DMS153 (cell line): ENCODE measurements around the gene PDE7B.
"Not testable (repeated sequence)": the region's sequence is repeated elsewhere in the genome, so short reads cannot be mapped to it uniquely, and the experiment has no call there.

Experiments used
- DNase-seq: peaks from one replicate; lab custom pipeline; 2025; lab: John Stamatoyannopoulos, UW

The PDE7B gene

DNA sequence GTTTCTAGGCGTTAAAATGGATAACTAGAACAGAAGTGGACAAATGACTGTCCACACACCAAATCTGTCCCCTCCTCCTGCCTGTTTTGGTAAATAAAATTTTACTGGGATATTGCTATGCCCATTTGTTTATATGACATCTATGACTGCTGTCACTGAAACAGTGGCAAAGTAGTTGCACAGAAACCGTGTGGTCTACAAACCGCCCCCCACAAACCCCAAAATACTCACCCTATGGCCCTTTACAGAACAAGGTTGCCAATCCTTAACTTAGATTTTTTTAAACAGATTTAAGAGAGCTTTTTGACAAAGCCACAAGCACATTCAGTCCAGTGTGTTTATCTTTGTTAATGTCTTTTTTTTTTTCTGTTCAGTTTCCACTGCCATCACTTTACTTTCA lies 260.8 kb downstream of the PDE7B start:
- DNase-seq, result no peak

- peak; percentile 92 for DNase-seq
Observed at GRCh38 chr6:136113736-136114173, 262.3 kb downstream of the PDE7B start.

- peak; percentile 69 for DNase-seq
Observed at GRCh38 chr6:136114661-136115060, 263.2 kb downstream of the PDE7B start.

DNA sequence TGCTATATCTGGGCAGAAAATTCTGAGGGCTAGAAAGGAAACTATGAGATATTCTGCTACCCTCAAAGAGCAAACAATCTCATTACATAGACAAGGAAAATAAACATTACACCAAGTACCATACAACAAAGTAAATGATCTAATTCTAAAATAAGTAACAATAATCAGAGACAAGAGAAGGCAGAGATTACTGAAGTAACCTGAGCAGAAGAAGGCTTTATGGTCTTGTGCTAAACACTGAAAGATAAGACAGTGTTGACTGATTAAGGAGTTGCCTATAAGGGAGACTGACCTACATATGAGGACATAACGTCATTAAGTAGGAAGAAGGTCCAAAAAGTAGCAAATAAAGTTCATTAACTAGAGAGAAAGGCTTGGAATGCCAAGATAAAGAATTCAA lies 264.4 kb downstream of the PDE7B start:
- DNase-seq, result no peak

- DNase-seq, result no peak
Observed at GRCh38 chr6:136117081-136117480, 265.6 kb downstream of the PDE7B start.

GRCh38 chr6:136118787-136119186 lies 267.3 kb downstream of the PDE7B start:
- DNase-seq, result no peak

DNA sequence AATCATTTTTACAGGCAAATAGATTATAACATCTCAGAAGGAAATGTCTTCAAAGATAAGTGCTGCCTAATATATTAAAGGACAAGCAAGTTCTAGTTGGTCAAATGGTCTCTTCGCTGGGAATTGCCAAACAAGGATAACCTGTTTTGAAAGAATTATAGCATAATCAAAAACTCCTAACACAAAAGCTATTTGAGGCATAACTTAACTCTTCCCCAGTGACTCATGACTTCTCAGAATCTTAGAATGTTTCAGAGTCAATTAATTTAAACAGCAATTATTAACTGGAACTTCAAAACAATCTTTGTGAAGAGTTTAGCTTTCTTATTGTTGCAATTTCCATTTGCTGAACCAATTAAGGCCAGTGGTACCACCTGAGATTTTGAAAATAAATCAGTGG lies 272.0 kb downstream of the PDE7B start:
- DNase-seq, result no peak

GRCh38 chr6:136125585-136125984 lies 274.1 kb downstream of the PDE7B start:
- DNase-seq, result no peak

DNA sequence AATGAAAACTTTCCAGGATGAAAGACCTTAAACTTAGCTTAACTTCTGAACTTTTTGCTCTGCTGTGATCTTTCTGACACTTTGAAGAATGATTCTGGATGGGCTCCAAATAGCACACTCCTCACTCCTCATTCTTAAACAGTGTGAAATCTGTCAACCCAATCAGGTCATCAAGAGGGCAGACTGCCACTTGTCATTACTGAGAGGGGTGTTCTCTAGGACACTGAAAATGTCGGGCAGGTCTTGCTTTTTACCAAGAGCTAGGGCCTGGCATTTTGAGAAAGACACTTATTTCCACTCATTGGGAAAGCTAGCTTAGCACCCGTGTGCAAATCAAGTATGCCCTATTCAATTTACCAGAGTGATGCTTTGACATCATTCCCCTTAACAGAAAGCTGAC lies 276.4 kb downstream of the PDE7B start:
- DNase-seq, result no peak

DNA sequence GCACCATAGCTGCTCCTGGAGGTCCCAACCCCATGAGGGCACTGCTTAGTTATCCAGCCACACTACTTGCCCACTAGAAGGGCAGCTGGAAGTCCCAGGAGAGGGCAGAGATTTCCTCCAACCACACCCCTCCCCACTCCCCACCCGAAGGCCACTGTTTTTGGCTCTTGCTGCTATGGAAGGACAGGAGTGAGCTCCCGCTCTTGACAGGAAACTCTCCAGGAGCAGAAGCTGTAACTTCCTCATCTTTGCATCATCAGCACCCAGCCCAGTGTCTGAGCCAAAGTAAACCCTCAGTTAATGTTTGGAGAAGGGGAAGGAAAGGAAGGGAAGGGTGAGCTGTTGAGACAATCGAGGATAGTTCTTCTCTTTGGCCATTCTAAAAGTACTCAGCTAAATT lies 277.9 kb downstream of the PDE7B start:
- DNase-seq, result no peak

DNA sequence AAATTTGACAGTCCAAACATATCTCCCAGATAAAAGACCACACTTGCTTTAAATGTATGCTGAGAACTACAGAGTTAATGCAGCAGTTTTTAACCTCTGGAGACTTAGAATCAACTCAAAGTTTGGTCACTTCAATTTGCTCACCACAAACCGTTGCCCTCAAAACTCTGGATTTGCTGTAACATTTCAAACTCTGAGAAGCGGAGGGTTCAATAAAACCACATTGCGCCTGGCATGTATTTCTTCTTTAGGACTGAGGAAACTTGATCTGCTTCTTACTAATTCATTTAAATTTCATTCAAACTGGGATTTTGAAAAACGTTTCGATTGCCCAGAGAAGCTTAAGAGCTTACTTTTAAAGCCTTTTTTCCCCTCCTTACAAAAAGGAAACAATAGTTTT lies 282.8 kb downstream of the PDE7B start:
- no peak for DNase-seq

GRCh38 chr6:136134751-136135150 lies 283.2 kb downstream of the PDE7B start:
- no peak for DNase-seq

GRCh38 chr6:136136274-136136673 lies 284.8 kb downstream of the PDE7B start:
- DNase-seq, result no peak

- DNase-seq, result no peak
Observed at GRCh38 chr6:136137008-136137692, 285.6 kb downstream of the PDE7B start.

GRCh38 chr6:136137739-136138402 lies 286.4 kb downstream of the PDE7B start:
- DNase-seq, result no peak

GRCh38 chr6:136139111-136139510 lies 287.6 kb downstream of the PDE7B start:
- DNase-seq, result not testable (repeated sequence)

- DNase-seq, result no peak
Observed at GRCh38 chr6:136144251-136145023, 292.9 kb downstream of the PDE7B start.

GRCh38 chr6:136146130-136146529 lies 294.6 kb downstream of the PDE7B start:
- no peak for DNase-seq

DNA sequence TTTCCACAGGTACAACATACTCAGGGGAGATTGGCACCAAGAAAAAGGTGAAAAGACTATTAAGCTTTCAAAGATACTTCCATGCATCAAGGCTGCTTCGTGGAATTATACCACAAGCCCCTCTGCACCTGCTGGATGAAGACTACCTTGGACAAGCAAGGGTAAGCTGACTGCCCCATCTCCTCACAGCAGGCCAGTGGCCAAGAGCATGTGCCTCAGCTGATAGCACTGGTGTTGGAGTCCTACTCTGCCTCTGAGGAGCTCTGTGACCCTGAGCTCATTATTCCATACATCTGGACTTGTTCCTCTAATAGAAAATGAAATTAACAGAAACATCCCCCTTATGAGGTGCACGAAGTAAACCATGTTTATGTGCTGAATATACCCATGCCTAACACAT lies 295.8 kb downstream of the PDE7B start:
- DNase-seq, result no peak

GRCh38 chr6:136148051-136148450 lies 296.6 kb downstream of the PDE7B start:
- no peak for DNase-seq

- DNase-seq, result no peak
Observed at GRCh38 chr6:136148523-136148922, 297.0 kb downstream of the PDE7B start.

- no peak for DNase-seq
Observed at GRCh38 chr6:136149311-136149710, 297.8 kb downstream of the PDE7B start.

GRCh38 chr6:136150961-136151360 lies 299.5 kb downstream of the PDE7B start:
- no peak for DNase-seq
